Erythroblast (primary cell): ENCODE measurements around the gene PRICKLE1.

ENCODE experiments used
- GATA1 ChIP-seq: IDR thresholded peaks from 2 replicates; pipeline ENCODE4 v1.6.1; 2011; ENCODE audit warnings: low read depth, mild to moderate bottlenecking, control low read depth, low read length, moderate library complexity
- POLR2A ChIP-seq: IDR thresholded peaks from 2 replicates; pipeline ENCODE4 v1.6.1; 2011; ENCODE audit warnings: mild to moderate bottlenecking, low read length

DNA sequence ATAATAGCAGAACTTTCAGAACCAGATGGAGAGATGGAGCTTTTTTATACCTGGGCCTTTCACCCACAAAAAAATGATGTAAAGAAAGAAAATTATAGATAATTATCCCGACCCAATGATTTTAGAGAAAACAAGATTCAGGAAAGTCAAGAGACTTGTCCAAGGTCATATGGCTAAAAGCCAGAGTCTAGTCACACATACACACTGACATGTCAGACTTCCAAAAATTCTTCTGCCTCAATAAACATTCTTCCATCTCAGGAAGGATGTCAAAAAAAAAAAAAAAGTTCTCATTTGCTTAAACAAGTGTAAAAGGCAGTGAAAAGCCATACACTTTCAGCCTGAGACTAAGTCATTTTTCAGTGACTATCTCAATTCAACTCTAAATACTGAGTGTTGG is 116.0 kb downstream of the PRICKLE1 start:
- no peak for TF ChIP-seq POLR2A
- no peak for TF ChIP-seq GATA1
